Measurements from ENCODE around the gene PBX2.
"Not testable (repeated sequence)": the region's sequence is repeated elsewhere in the genome, so short reads cannot be mapped to it uniquely, and the experiment has no call there.

The PBX2 gene

GRCh38 chr6:32186151-32186840, 3.7 kb downstream of the PBX2 start:
- not testable (repeated sequence) for DNase-seq (ENCODE audit: low read depth)

GRCh38 chr6:32185681-32186131, 4.3 kb downstream of the PBX2 start:
- DNase-seq (ENCODE audit: low read depth): not testable (repeated sequence)

GRCh38 chr6:32184084-32184640, 5.8 kb downstream of the PBX2 start, which contains the start of gene AGER:
TSS of gene AGER (minus strand) at chr6:32184253. CDS start at chr6:32184222, 31 bp downstream.
- no peak for DNase-seq (ENCODE audit: low read depth)

GRCh38 chr6:32183483-32184083, 6.4 kb downstream of the PBX2 start:
- no peak for DNase-seq (ENCODE audit: low read depth)

GRCh38 chr6:32183030-32183429, 7.0 kb downstream of the PBX2 start:
- no peak for DNase-seq (ENCODE audit: low read depth)

- no peak for DNase-seq (ENCODE audit: low read depth)
These were observed 7.4 kb downstream of the PBX2 start for GRCh38 chr6:32182555-32182981.

GRCh38 chr6:32181915-32182529, 8.0 kb downstream of the PBX2 start:
- no peak for DNase-seq (ENCODE audit: low read depth)

- DNase-seq (ENCODE audit: low read depth): no peak
These were observed 8.8 kb downstream of the PBX2 start for GRCh38 chr6:32181148-32181702.

- no peak for DNase-seq (ENCODE audit: low read depth)
These were observed 10.1 kb downstream of the PBX2 start for GRCh38 chr6:32179766-32180405.

GRCh38 chr6:32178547-32179440, 11.2 kb downstream of the PBX2 start:
- DNase-seq (ENCODE audit: low read depth): no peak

- DNase-seq (ENCODE audit: low read depth): peak; percentile 84
These were observed 12.0 kb downstream of the PBX2 start, which contains the start of gene RNF5 for GRCh38 chr6:32177788-32178546. TSS of gene RNF5 (plus strand) at chr6:32178405. CDS start at chr6:32178512, 107 bp downstream.

GRCh38 chr6:32177183-32177787, 12.7 kb downstream of the PBX2 start:
- no peak for DNase-seq (ENCODE audit: low read depth)

GRCh38 chr6:32176476-32177182, 13.4 kb downstream of the PBX2 start:
- DNase-seq (ENCODE audit: low read depth): no peak

- DNase-seq (ENCODE audit: low read depth): peak; percentile 93
These were observed 14.1 kb downstream of the PBX2 start, which contains the start of gene AGPAT1 for GRCh38 chr6:32175711-32176475. TSS of gene AGPAT1 (minus strand) at chr6:32176084. CDS start at chr6:32171496, 4,588 bp downstream.

GRCh38 chr6:32175322-32175710, 14.7 kb downstream of the PBX2 start:
- DNase-seq (ENCODE audit: low read depth): no peak

GRCh38 chr6:32174416-32174815, 15.6 kb downstream of the PBX2 start:
- no peak for DNase-seq (ENCODE audit: low read depth)

- no peak for DNase-seq (ENCODE audit: low read depth)
These were observed 16.8 kb downstream of the PBX2 start for GRCh38 chr6:32173051-32173727.

- DNase-seq (ENCODE audit: low read depth): no peak
These were observed 18.8 kb downstream of the PBX2 start for GRCh38 chr6:32171234-32171633.

Measured in activated T-helper 1 cell treated with Interleukin-2 at 50 U/mL for 16 hours (primary cell).